ENCODE results near the gene TM4SF5. TPM values are rescaled to one million over a fixed set of nuclear protein-coding genes. Genes with fewer than 3 reads are reported as not detected.
A peak's percentile ranks its signal among the peaks of the same experiment; 100 is the strongest.

The TM4SF5 gene
- polyA plus RNA-seq, 1 experiment, result not detected

DNA sequence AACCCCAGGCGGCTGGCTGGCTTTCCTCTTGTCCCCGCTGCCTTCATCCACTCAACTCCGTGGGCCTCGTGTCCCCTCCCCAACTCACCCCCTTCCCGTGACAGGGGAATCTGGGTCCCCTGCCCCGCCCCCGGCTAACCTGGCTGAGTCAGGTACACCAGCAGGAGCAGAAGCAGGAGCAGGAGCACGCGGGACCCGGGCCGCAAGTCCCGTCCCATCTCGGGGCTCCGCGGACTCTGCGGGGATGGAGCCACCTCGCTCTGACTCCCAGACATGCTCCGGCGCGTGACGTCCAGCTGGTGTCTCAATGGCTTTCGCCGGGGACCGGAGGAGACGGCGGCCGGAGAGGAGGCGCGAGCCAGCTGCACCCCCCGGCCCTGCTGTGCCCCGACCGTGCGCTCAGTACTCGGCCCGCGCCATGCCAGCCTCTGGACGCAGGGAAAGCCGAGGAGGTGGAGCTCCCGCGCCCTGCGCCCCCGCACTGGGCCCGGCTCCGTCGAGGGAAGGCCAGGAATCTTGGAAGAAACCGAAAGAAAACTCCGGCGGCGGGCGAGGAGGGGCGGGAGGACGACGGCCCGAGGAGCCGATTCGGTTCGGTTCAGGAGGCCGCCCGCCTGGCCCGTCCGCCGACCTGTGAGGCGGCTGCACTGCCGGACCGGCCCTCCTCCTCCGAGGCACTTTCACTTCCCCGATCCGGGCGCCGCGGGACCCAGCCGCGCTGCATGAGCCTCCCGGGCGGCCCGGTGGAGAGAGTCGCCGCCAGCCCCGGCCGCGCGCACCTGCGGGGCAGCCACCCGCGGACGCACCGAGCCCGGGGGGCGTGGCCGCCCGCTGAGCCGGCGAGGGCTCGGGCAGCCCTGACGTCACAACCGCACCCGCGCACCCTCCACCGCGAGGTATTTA, 32.3 kb upstream of the TM4SF5 start, which contains the start of the genes CXCL16 and ZMYND15:
Gene CXCL16, minus strand, starts transcription at position 807 of the 903 bp plus-strand sequence. Its CDS starts 589 bp downstream, at position 218.
Gene ZMYND15, plus strand, starts transcription at position 712 of the 903 bp plus-strand sequence. CDS start 716 bp downstream, outside the sequence.
- Histone ChIP-seq H3K9me3 (ENCODE audit: control insufficient read depth, insufficient read depth, low read length) (peaks cover 5% of the 10 kb centered on the region; the same call in 1 of the 2 replicates), H3K4me3 (ENCODE audit: low read depth, low read length) (peak within 1 kb of the TSS; percentile 70), H3K27ac (ENCODE audit: low read depth, low read length) (no peak within 1 kb of the TSS), H3K27me3 (ENCODE audit: control insufficient read depth, insufficient read depth, low read length) (peaks cover 51% of the 10 kb centered on the region)
- TF ChIP-seq, protein P1, sequence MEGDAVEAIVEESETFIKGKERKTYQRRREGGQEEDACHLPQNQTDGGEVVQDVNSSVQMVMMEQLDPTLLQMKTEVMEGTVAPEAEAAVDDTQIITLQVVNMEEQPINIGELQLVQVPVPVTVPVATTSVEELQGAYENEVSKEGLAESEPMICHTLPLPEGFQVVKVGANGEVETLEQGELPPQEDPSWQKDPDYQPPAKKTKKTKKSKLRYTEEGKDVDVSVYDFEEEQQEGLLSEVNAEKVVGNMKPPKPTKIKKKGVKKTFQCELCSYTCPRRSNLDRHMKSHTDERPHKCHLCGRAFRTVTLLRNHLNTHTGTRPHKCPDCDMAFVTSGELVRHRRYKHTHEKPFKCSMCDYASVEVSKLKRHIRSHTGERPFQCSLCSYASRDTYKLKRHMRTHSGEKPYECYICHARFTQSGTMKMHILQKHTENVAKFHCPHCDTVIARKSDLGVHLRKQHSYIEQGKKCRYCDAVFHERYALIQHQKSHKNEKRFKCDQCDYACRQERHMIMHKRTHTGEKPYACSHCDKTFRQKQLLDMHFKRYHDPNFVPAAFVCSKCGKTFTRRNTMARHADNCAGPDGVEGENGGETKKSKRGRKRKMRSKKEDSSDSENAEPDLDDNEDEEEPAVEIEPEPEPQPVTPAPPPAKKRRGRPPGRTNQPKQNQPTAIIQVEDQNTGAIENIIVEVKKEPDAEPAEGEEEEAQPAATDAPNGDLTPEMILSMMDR (IDR thresholded peaks at IDR 0.05; ENCODE audit: low read depth, low read length), result no peak
- no peak for DNase-seq (ENCODE audit: low read depth, low spot score)
- CTCF ChIA-PET, result no interaction called here
- POLR2A ChIA-PET, result interaction anchor here (0.6 kb wide), 1 partner anchor 18 kb away, joined by 3 read pairs; no protein-coding TSS in a partner anchor

DNA sequence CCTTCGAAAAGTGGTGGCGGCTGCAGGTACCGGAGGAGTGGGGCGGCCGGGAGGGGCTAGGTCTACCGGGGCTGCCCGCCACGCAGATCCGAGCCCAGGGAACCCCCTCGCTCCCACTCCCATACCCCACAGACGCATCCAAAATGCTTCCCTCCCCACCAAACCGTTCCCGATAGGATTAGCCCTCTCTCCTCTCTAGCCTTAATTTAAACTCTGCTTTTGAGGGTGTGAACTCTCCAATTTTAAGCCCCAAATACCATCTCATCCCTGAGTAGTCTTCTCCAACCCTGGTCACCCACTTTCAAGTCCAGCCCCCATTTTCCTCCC, 31.7 kb upstream of the TM4SF5 start:
- no peak overlapping the region for H3K27ac ChIP-seq (ENCODE audit: low read depth, low read length)
- TF ChIP-seq, protein P1 (IDR thresholded peaks at IDR 0.05; ENCODE audit: low read depth, low read length), result no peak
- peak overlapping the region; percentile 70 for H3K4me3 ChIP-seq (ENCODE audit: low read depth, low read length)
- H3K9me3 ChIP-seq (ENCODE audit: control insufficient read depth, insufficient read depth, low read length), result peaks cover 5% of the 10 kb centered on the region; the same call in 1 of the 2 replicates
- DNase-seq (ENCODE audit: low read depth, low spot score), result no peak
- POLR2A ChIA-PET, result no interaction called here
- CTCF ChIA-PET, result no interaction called here
- peaks cover 57% of the 10 kb centered on the region for H3K27me3 ChIP-seq (ENCODE audit: control insufficient read depth, insufficient read depth, low read length)

DNA sequence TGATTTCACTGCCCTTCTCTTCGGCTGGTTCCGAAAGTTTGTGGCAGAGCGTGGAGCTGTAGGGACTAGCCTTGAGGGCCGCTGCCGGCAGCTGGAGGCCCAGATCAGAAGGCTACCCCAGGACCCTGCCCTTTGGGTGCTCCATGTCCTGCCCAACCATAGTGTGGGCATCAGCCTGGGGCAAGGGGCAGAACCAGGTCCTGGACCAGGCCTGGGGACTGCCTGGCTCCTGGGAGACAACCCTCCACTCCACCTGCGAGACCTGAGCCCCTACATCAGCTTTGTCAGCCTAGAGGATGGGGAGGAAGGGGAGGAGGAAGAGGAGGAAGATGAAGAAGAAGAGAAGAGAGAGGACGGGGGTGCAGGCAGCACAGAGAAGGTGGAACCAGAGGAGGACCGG, 31.1 kb upstream of the TM4SF5 start:
- Histone ChIP-seq H3K9me3 (ENCODE audit: control insufficient read depth, insufficient read depth, low read length) (peaks cover 5% of the 10 kb centered on the region; the same call in 1 of the 2 replicates), H3K27me3 (ENCODE audit: control insufficient read depth, insufficient read depth, low read length) (peaks cover 63% of the 10 kb centered on the region), H3K4me3 (ENCODE audit: low read depth, low read length) (no peak overlapping the region), H3K27ac (ENCODE audit: low read depth, low read length) (no peak overlapping the region)
- ChIA-PET POLR2A (no interaction called here), CTCF (no interaction called here)
- TF ChIP-seq, protein P1 (IDR thresholded peaks at IDR 0.05; ENCODE audit: low read depth, low read length), result no peak
- no peak for DNase-seq (ENCODE audit: low read depth, low spot score)

DNA sequence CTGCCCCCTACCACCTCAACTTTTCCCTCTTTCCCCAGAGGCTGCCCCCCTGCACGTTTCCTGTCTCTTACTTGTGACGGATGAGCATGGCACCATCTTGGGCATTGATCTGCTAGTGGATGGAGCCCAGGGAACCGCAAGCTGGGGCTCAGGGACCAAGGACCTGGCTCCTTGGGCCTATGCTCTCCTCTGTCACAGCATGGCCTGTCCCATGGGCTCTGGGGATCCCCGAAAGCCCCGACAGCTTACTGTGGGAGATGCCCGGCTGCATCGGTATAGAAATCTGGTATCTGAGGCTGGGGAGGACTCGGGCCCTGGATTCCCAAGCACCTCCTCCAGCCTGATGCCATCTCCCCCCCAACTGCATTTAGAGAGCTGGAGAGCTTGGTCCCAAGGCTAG, 30.1 kb upstream of the TM4SF5 start:
- POLR2A ChIA-PET, result no interaction called here
- TF ChIP-seq, protein P1 (IDR thresholded peaks at IDR 0.05; ENCODE audit: low read depth, low read length), result no peak
- Histone ChIP-seq H3K27me3 (ENCODE audit: control insufficient read depth, insufficient read depth, low read length) (peaks cover 73% of the 10 kb centered on the region), H3K4me3 (ENCODE audit: low read depth, low read length) (no peak overlapping the region), H3K27ac (ENCODE audit: low read depth, low read length) (no peak overlapping the region), H3K9me3 (ENCODE audit: control insufficient read depth, insufficient read depth, low read length) (peaks cover 5% of the 10 kb centered on the region; the same call in 1 of the 2 replicates)
- CTCF ChIA-PET, result interaction anchor here (0.7 kb wide), 1 partner anchor 126 kb away, joined by 6 read pairs; no protein-coding TSS in a partner anchor
- DNase-seq (ENCODE audit: low read depth, low spot score), result no peak

DNA sequence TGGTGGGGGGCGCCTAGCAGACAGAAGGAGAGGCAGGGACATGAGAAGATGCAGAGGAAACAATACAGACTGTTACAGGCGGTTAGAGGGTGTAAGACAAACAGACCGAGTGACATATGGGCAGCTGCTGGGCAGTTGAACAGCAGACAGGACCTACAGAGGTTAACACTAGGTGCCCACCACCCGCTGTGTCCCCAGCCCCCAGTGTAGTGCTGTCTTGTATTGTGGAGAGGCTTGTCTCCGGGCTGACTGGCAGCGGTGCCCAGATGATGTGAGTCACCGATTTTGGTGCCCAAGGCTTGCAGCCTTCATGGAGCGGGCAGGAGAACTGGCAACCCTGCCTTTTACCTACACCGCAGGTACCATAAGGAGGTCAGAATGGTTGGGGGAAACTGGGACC, 29.6 kb upstream of the TM4SF5 start:
- ChIA-PET CTCF (no interaction called here), POLR2A (no interaction called here)
- Histone ChIP-seq H3K9me3 (ENCODE audit: control insufficient read depth, insufficient read depth, low read length) (peaks cover 5% of the 10 kb centered on the region; the same call in 1 of the 2 replicates), H3K4me3 (ENCODE audit: low read depth, low read length) (no peak overlapping the region), H3K27me3 (ENCODE audit: control insufficient read depth, insufficient read depth, low read length) (peaks cover 75% of the 10 kb centered on the region), H3K27ac (ENCODE audit: low read depth, low read length) (no peak overlapping the region)
- TF ChIP-seq, protein P1 (IDR thresholded peaks at IDR 0.05; ENCODE audit: low read depth, low read length), result no peak
- DNase-seq (ENCODE audit: low read depth, low spot score), result no peak

Measured in AG04450 (cell line).